ENCODE results near the gene CPZ. TPM values are rescaled to one million over a fixed set of nuclear protein-coding genes. Genes with fewer than 3 reads are reported as not detected.

The CPZ gene
- total and polyA plus RNA-seq, 2 donors = 0.94 to 4.4 TPM

- Histone ChIP-seq H3K36me3 (ENCODE audit: control insufficient read depth in 2 of 2, insufficient read depth in 2 of 2, low read length in 1 of 2) (no peaks in the 10 kb centered on the region), H3K4me1 (ENCODE audit: control insufficient read depth in 2 of 2, insufficient read depth in 2 of 2, low read length in 2 of 2) (no peaks in the 10 kb centered on the region), H3K27ac (ENCODE audit: low read depth in 1 of 2, low read length in 1 of 2) (no peak overlapping the region), H3K4me3 (ENCODE audit: low read length in 2 of 2) (no peak overlapping the region), H3K9me3 (ENCODE audit: control insufficient read depth in 2 of 2, insufficient read depth in 1 of 2, low read length in 1 of 2) (no peaks in the 10 kb centered on the region), H3K27me3 (ENCODE audit: control insufficient read depth in 2 of 2, insufficient read depth in 1 of 2, low read length in 1 of 2) (peaks cover 6 to 23% of the 10 kb centered on the region in 2 donors)
- DNase-seq (ENCODE audit: low read depth in 6 of 9, low spot score in 9 of 9) = no peak
- 58% methylated on average over 6 of the region's 6 CpGs for WGBS
Measured at GRCh38 chr4:8585186-8585585, 7.4 kb upstream of the CPZ start.

GRCh38 chr4:8585721-8586212, 6.8 kb upstream of the CPZ start:
- Histone ChIP-seq H3K4me3 (ENCODE audit: low read length in 2 of 2) (no peak overlapping the region), H3K27me3 (ENCODE audit: control insufficient read depth in 2 of 2, insufficient read depth in 1 of 2, low read length in 1 of 2) (peaks cover 6 to 23% of the 10 kb centered on the region in 2 donors), H3K27ac (ENCODE audit: low read depth in 1 of 2, low read length in 1 of 2) (no peak overlapping the region), H3K4me1 (ENCODE audit: control insufficient read depth in 2 of 2, insufficient read depth in 2 of 2, low read length in 2 of 2) (no peaks in the 10 kb centered on the region), H3K9me3 (ENCODE audit: control insufficient read depth in 2 of 2, insufficient read depth in 1 of 2, low read length in 1 of 2) (no peaks in the 10 kb centered on the region), H3K36me3 (ENCODE audit: control insufficient read depth in 2 of 2, insufficient read depth in 2 of 2, low read length in 1 of 2) (no peaks in the 10 kb centered on the region)
- no peak for DNase-seq (ENCODE audit: low read depth in 6 of 9, low spot score in 9 of 9)
- WGBS = 75% methylated on average over 7 of the region's 7 CpGs

GRCh38 chr4:8586246-8586645, 6.3 kb upstream of the CPZ start:
- 80% methylated on average over 5 of the region's 5 CpGs for WGBS
- Histone ChIP-seq H3K27ac (ENCODE audit: low read depth in 1 of 2, low read length in 1 of 2) (no peak overlapping the region), H3K27me3 (ENCODE audit: control insufficient read depth in 2 of 2, insufficient read depth in 1 of 2, low read length in 1 of 2) (peaks cover 7 to 23% of the 10 kb centered on the region in 2 donors), H3K36me3 (ENCODE audit: control insufficient read depth in 2 of 2, insufficient read depth in 2 of 2, low read length in 1 of 2) (no peaks in the 10 kb centered on the region), H3K4me3 (ENCODE audit: low read length in 2 of 2) (no peak overlapping the region), H3K4me1 (ENCODE audit: control insufficient read depth in 2 of 2, insufficient read depth in 2 of 2, low read length in 2 of 2) (no peaks in the 10 kb centered on the region), H3K9me3 (ENCODE audit: control insufficient read depth in 2 of 2, insufficient read depth in 1 of 2, low read length in 1 of 2) (no peaks in the 10 kb centered on the region)
- no peak for DNase-seq (ENCODE audit: low read depth in 6 of 9, low spot score in 9 of 9)

- no peaks in the 10 kb centered on the region for H3K9me3 ChIP-seq (ENCODE audit: control insufficient read depth in 2 of 2, insufficient read depth in 1 of 2, low read length in 1 of 2)
- 86% methylated on average over 37 of the region's 37 CpGs for WGBS
- peaks cover 10 to 25% of the 10 kb centered on the region in 2 donors for H3K27me3 ChIP-seq (ENCODE audit: control insufficient read depth in 2 of 2, insufficient read depth in 1 of 2, low read length in 1 of 2)
- no peak overlapping the region for H3K4me3 ChIP-seq (ENCODE audit: low read length in 2 of 2)
- no peak for DNase-seq (ENCODE audit: low read depth in 6 of 9, low spot score in 9 of 9)
- H3K4me1 ChIP-seq (ENCODE audit: control insufficient read depth in 2 of 2, insufficient read depth in 2 of 2, low read length in 2 of 2) = no peaks in the 10 kb centered on the region
- no peak overlapping the region for H3K27ac ChIP-seq (ENCODE audit: low read depth in 1 of 2, low read length in 1 of 2)
- no peaks in the 10 kb centered on the region for H3K36me3 ChIP-seq (ENCODE audit: control insufficient read depth in 2 of 2, insufficient read depth in 2 of 2, low read length in 1 of 2)
Measured at GRCh38 chr4:8586671-8587468, 5.7 kb upstream of the CPZ start.

GRCh38 chr4:8587469-8588195, 4.9 kb upstream of the CPZ start:
- Histone ChIP-seq H3K27ac (ENCODE audit: low read depth in 1 of 2, low read length in 1 of 2) (no peak overlapping the region), H3K4me3 (ENCODE audit: low read length in 2 of 2) (no peak overlapping the region), H3K4me1 (ENCODE audit: control insufficient read depth in 2 of 2, insufficient read depth in 2 of 2, low read length in 2 of 2) (no peaks in the 10 kb centered on the region), H3K9me3 (ENCODE audit: control insufficient read depth in 2 of 2, insufficient read depth in 1 of 2, low read length in 1 of 2) (no peaks in the 10 kb centered on the region), H3K27me3 (ENCODE audit: control insufficient read depth in 2 of 2, insufficient read depth in 1 of 2, low read length in 1 of 2) (peaks cover 18 to 30% of the 10 kb centered on the region in 2 donors), H3K36me3 (ENCODE audit: control insufficient read depth in 2 of 2, insufficient read depth in 2 of 2, low read length in 1 of 2) (no peaks in the 10 kb centered on the region)
- 86% methylated on average over 18 of the region's 18 CpGs for WGBS
- DNase-seq (ENCODE audit: low read depth in 6 of 9, low spot score in 9 of 9) = no peak

- Histone ChIP-seq H3K4me3 (ENCODE audit: low read length in 2 of 2) (no peak overlapping the region), H3K9me3 (ENCODE audit: control insufficient read depth in 2 of 2, insufficient read depth in 1 of 2, low read length in 1 of 2) (no peaks in the 10 kb centered on the region), H3K27ac (ENCODE audit: low read depth in 1 of 2, low read length in 1 of 2) (no peak overlapping the region), H3K36me3 (ENCODE audit: control insufficient read depth in 2 of 2, insufficient read depth in 2 of 2, low read length in 1 of 2) (no peaks in the 10 kb centered on the region), H3K4me1 (ENCODE audit: control insufficient read depth in 2 of 2, insufficient read depth in 2 of 2, low read length in 2 of 2) (no peaks in the 10 kb centered on the region), H3K27me3 (ENCODE audit: control insufficient read depth in 2 of 2, insufficient read depth in 1 of 2, low read length in 1 of 2) (peaks cover 23 to 35% of the 10 kb centered on the region in 2 donors)
- WGBS = 96% methylated on average over 2 of the region's 2 CpGs
- no peak for DNase-seq (ENCODE audit: low read depth in 6 of 9, low spot score in 9 of 9)
Measured at GRCh38 chr4:8588196-8588470, 4.4 kb upstream of the CPZ start.

GRCh38 chr4:8589336-8589735, 3.2 kb upstream of the CPZ start:
- Histone ChIP-seq H3K27me3 (ENCODE audit: control insufficient read depth in 2 of 2, insufficient read depth in 1 of 2, low read length in 1 of 2) (peaks cover 32 to 47% of the 10 kb centered on the region in 2 donors), H3K27ac (ENCODE audit: low read depth in 1 of 2, low read length in 1 of 2) (no peak overlapping the region), H3K36me3 (ENCODE audit: control insufficient read depth in 2 of 2, insufficient read depth in 2 of 2, low read length in 1 of 2) (no peaks in the 10 kb centered on the region), H3K9me3 (ENCODE audit: control insufficient read depth in 2 of 2, insufficient read depth in 1 of 2, low read length in 1 of 2) (no peaks in the 10 kb centered on the region), H3K4me3 (ENCODE audit: low read length in 2 of 2) (no peak overlapping the region), H3K4me1 (ENCODE audit: control insufficient read depth in 2 of 2, insufficient read depth in 2 of 2, low read length in 2 of 2) (no peaks in the 10 kb centered on the region)
- WGBS = 91% methylated on average over 10 of the region's 10 CpGs
- DNase-seq (ENCODE audit: low read depth in 6 of 9, low spot score in 9 of 9) = no peak

GRCh38 chr4:8589823-8590545, 2.6 kb upstream of the CPZ start:
- no peak overlapping the region for H3K4me3 ChIP-seq (ENCODE audit: low read length in 2 of 2)
- no peaks in the 10 kb centered on the region for H3K36me3 ChIP-seq (ENCODE audit: control insufficient read depth in 2 of 2, insufficient read depth in 2 of 2, low read length in 1 of 2)
- peaks cover 32 to 48% of the 10 kb centered on the region in 2 donors for H3K27me3 ChIP-seq (ENCODE audit: control insufficient read depth in 2 of 2, insufficient read depth in 1 of 2, low read length in 1 of 2)
- WGBS = 66% methylated on average over 11 of the region's 11 CpGs
- no peaks in the 10 kb centered on the region for H3K9me3 ChIP-seq (ENCODE audit: control insufficient read depth in 2 of 2, insufficient read depth in 1 of 2, low read length in 1 of 2)
- H3K27ac ChIP-seq (ENCODE audit: low read depth in 1 of 2, low read length in 1 of 2) = no peak overlapping the region
- H3K4me1 ChIP-seq (ENCODE audit: control insufficient read depth in 2 of 2, insufficient read depth in 2 of 2, low read length in 2 of 2) = no peaks in the 10 kb centered on the region
- DNase-seq (ENCODE audit: low read depth in 6 of 9, low spot score in 9 of 9) = no peak

GRCh38 chr4:8590546-8590880, 2.1 kb upstream of the CPZ start:
- peaks cover 32 to 48% of the 10 kb centered on the region in 2 donors for H3K27me3 ChIP-seq (ENCODE audit: control insufficient read depth in 2 of 2, insufficient read depth in 1 of 2, low read length in 1 of 2)
- WGBS = 80% methylated on average over 5 of the region's 5 CpGs
- DNase-seq (ENCODE audit: low read depth in 6 of 9, low spot score in 9 of 9) = no peak

More at GRCh38 chr4:8590546-8590880, 2.1 kb upstream of the CPZ start:
- Histone ChIP-seq H3K36me3 (ENCODE audit: control insufficient read depth in 2 of 2, insufficient read depth in 2 of 2, low read length in 1 of 2) (no peaks in the 10 kb centered on the region), H3K4me1 (ENCODE audit: control insufficient read depth in 2 of 2, insufficient read depth in 2 of 2, low read length in 2 of 2) (no peaks in the 10 kb centered on the region), H3K4me3 (ENCODE audit: low read length in 2 of 2) (no peak overlapping the region), H3K9me3 (ENCODE audit: control insufficient read depth in 2 of 2, insufficient read depth in 1 of 2, low read length in 1 of 2) (no peaks in the 10 kb centered on the region), H3K27ac (ENCODE audit: low read depth in 1 of 2, low read length in 1 of 2) (no peak overlapping the region)
